ENCODE measurements around the gene DNAJB6. TPM values are rescaled to one million over a fixed set of nuclear protein-coding genes. Genes with fewer than 3 reads are reported as not detected.

DNAJB6 gene
- total and polyA plus RNA-seq, 2 of the 4 experiments (the other 2 are of a cell fraction): 93.4 to 165 TPM

- no peak for TF ChIP-seq MAZ (IDR thresholded peaks at IDR 0.05; ENCODE audit: borderline replicate concordance, low read depth, low read length)
- TF ChIP-seq CEBPB (IDR thresholded peaks at IDR 0.05; ENCODE audit: low read depth, low read length): no peak
- TF ChIP-seq USF2 (IDR thresholded peaks at IDR 0.05; ENCODE audit: low read depth, low read length): no peak
- TF ChIP-seq MXI1 (IDR thresholded peaks at IDR 0.05; ENCODE audit: borderline replicate concordance, low read depth, low read length): no peak
- TF ChIP-seq FOS (IDR thresholded peaks at IDR 0.05; ENCODE audit: low read depth, low read length): no peak
- TF ChIP-seq CTCF (conservative IDR thresholded peaks at IDR 0.05; ENCODE audit: low read depth, low read length): no peak
- no peak for TF ChIP-seq NFE2L2 (IDR thresholded peaks at IDR 0.05; ENCODE audit: low read depth, low read length)
- TF ChIP-seq RCOR1 (IDR thresholded peaks at IDR 0.05; ENCODE audit: insufficient replicate concordance, low read length): no peak
- TF ChIP-seq RFX5 (IDR thresholded peaks at IDR 0.05; ENCODE audit: low read depth, low read length): no peak
- TF ChIP-seq MAFK (IDR thresholded peaks at IDR 0.05; ENCODE audit: low read depth, low read length): no peak
- no peak for TF ChIP-seq POLR2A (IDR thresholded peaks at IDR 0.05; ENCODE audit: low read depth, low read length)
- TF ChIP-seq ELK1 (IDR thresholded peaks at IDR 0.05; ENCODE audit: borderline replicate concordance, low read depth, low read length): no peak
- TF ChIP-seq RAD21 (IDR thresholded peaks at IDR 0.05; ENCODE audit: low read length): no peak
- no peak for TF ChIP-seq BHLHE40 (IDR thresholded peaks at IDR 0.05; ENCODE audit: low read depth, low read length)
- TF ChIP-seq SMC3 (IDR thresholded peaks at IDR 0.05; ENCODE audit: low read depth, low read length): no peak
- no peak for TF ChIP-seq CHD1 (IDR thresholded peaks at IDR 0.05; ENCODE audit: low read depth, low read length)
- Histone ChIP-seq H3K56ac (ENCODE audit: extremely low read depth, insufficient read depth, low read length) (no peak overlapping the region), H3K4me2 (ENCODE audit: low read depth, low read length) (no peak overlapping the region), H2AK5ac (ENCODE audit: low read depth, low read length) (no peak overlapping the region), H3K14ac (replicated peaks; ENCODE audit: low read depth, low read length) (no peak overlapping the region), H2AFZ (replicated peaks; ENCODE audit: low read length, poor library complexity) (peak overlapping the region; percentile 11), H3K27me3 (ENCODE audit: control insufficient read depth, insufficient read depth, low read length) (no peaks in the 10 kb centered on the region), H3K79me1 (ENCODE audit: low read depth in 1 of 2, low read length in 2 of 2) (no peaks in the 10 kb centered on the region), H3K4me3 (ENCODE audit: insufficient read depth, low read depth, low read length) (no peak overlapping the region), H3K9ac (ENCODE audit: low read depth, low read length) (no peak overlapping the region), H3K4me1 (ENCODE audit: control insufficient read depth, insufficient read depth, low read length) (peaks cover 4% of the 10 kb centered on the region; the same call in 1 of the 2 replicates), H4K91ac (ENCODE audit: insufficient read depth, low read depth, low read length) (no peak overlapping the region), H2BK120ac (ENCODE audit: low read depth, low read length) (no peak overlapping the region), H3K27ac (ENCODE audit: insufficient read depth, low read length) (no peak overlapping the region), H3K4ac (ENCODE audit: low read depth, low read length) (no peak overlapping the region), H2BK15ac (ENCODE audit: low read depth, low read length) (no peak overlapping the region), H3K9me1 (ENCODE audit: insufficient read depth, low read length) (peaks cover 7% of the 10 kb centered on the region; the same call in 1 of the 2 replicates), H3K9me3 (ENCODE audit: control insufficient read depth, insufficient read depth, low read length) (no peaks in the 10 kb centered on the region), H4K8ac (ENCODE audit: low read depth in 2 of 2, low read length in 2 of 2) (no peak overlapping the region), H2AK9ac (replicated peaks; ENCODE audit: low read depth, low read length, poor library complexity) (no peak overlapping the region), H2BK20ac (ENCODE audit: low read depth, low read length) (no peak overlapping the region), H3K18ac (ENCODE audit: low read depth, low read length) (no peak overlapping the region), H4K5ac (ENCODE audit: low read depth, low read length) (no peak overlapping the region), H3K36me3 (ENCODE audit: control insufficient read depth, insufficient read depth, low read length) (no peaks in the 10 kb centered on the region), H2BK5ac (ENCODE audit: low read depth, low read length, poor library complexity, severe bottlenecking) (no peak overlapping the region), H3K23ac (ENCODE audit: low read depth, low read length) (no peak overlapping the region), H4K20me1 (ENCODE audit: insufficient read depth, low read length) (no peaks in the 10 kb centered on the region)
- ChIA-PET CTCF (no interaction called here), POLR2A (ENCODE audit: unreplicated experiment) (no interaction called here)
- dilution Hi-C loops (cut with HindIII; ENCODE audit: low sequenced_read_pairs, unreplicated experiment) (no loop called here), in situ Hi-C loops (cut with MboI; ENCODE audit: low sequenced_read_pairs) (no loop called here), intact Hi-C loops (cut with micrococcal nuclease) (no loop called here)
- 85% methylated on average over 19 of the region's 29 CpGs; no CpG with 5 or more reads in 1 of the 2 experiments for WGBS, 2 experiments (ENCODE audit: extremely low coverage in 2 of 2, insufficient read length in 1 of 2)
- BruUV-seq (replicated peaks): no TSS peak
- ATAC-seq (ENCODE audit: low read depth): no peak
- no peak for DNase-seq
Measured at GRCh38 chr7:157431173-157431950, 94.6 kb downstream of the DNAJB6 start.

Measured in IMR-90 (cell line).